Left colon (tissue), 2 donors: ENCODE results near the gene ADRA2C. TPM values are rescaled to one million over a fixed set of nuclear protein-coding genes. Genes with fewer than 3 reads are reported as not detected.

Experiments used
- ATAC-seq: fragments of 200-7000 bp; cut with Tn5 transposase; one replicate; pipeline ENCODE4 v1.9.1; 2020; ENCODE audit warnings: mild to moderate bottlenecking, moderate library complexity
- DNase-seq, 2 donors: peaks; one replicate each; pipeline ENCODE4 v3.0.0-alpha.2; 2020
- intact Hi-C, 2 donors: fragments of 100-400 bp; cut with DNase I in 1 of 2; cut with micrococcal nuclease in 1 of 2; formaldehyde crosslinking; loops; one replicate each; pipeline versions ENCODE4 v1.11.2 to v1.14.0; 2022; cut with DNase I, micrococcal nuclease
- total RNA-seq, 2 donors: library from RNA; stranded (reverse); fragmentation: NEBNext Ultra II Directional; extraction: Animal tissue kit (Norgen Biotek cat#: 25700); gene quantifications; one replicate each; pipeline ENCODE4 v1.2.1, GENCODE V29; 2021
- donor health status: DM: no; HTN: no; CAD: no.
- donor health status: DM: yes; HTN: yes; CAD: no.

ADRA2C gene
- total RNA-seq, 2 donors from 2014 or later = 0.84 to 0.92 TPM

GRCh38 chr4:3730422-3731190, 35.6 kb upstream of the ADRA2C start:
- ATAC-seq (no peak), DNase-seq (no peak)
- intact Hi-C loops = no loop called here

GRCh38 chr4:3732076-3733028, 33.8 kb upstream of the ADRA2C start:
- ATAC-seq (no peak), DNase-seq (no peak)
- intact Hi-C loops = no loop called here

GRCh38 chr4:3733195-3733594, 33.0 kb upstream of the ADRA2C start:
- no peak for DNase-seq
- intact Hi-C loops = no loop called here
- no peak for ATAC-seq

GRCh38 chr4:3735196-3735595, 31.0 kb upstream of the ADRA2C start:
- ATAC-seq (no peak), DNase-seq (no peak)
- intact Hi-C loops = no loop called here

DNA sequence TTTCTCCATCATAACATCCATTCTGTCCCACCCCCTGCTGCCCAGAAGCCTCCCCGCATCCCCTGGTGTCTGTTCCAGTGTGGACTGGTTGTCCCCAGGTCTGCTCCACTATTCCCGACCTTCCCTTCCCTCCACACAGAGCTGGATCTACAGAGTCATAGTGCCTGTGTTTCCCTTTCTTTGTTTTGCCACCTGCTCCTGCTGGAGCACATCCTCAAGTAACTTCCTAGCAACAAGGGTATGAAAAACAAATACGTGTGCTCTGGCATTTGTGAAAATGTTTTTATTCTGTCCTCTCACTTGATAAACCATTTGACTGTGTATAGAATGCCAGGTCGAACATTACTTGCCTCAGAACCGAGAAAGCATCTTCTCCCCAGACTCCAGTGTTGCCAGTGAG, 29.9 kb upstream of the ADRA2C start:
- DNase-seq (no peak), ATAC-seq (no peak)
- intact Hi-C loops = no loop called here

GRCh38 chr4:3736806-3737205, 29.4 kb upstream of the ADRA2C start:
- intact Hi-C loops = no loop called here
- DNase-seq (no peak), ATAC-seq (no peak)

GRCh38 chr4:3739577-3739976, 26.6 kb upstream of the ADRA2C start:
- ATAC-seq (no peak), DNase-seq (no peak)
- intact Hi-C loops = no loop called here

DNA sequence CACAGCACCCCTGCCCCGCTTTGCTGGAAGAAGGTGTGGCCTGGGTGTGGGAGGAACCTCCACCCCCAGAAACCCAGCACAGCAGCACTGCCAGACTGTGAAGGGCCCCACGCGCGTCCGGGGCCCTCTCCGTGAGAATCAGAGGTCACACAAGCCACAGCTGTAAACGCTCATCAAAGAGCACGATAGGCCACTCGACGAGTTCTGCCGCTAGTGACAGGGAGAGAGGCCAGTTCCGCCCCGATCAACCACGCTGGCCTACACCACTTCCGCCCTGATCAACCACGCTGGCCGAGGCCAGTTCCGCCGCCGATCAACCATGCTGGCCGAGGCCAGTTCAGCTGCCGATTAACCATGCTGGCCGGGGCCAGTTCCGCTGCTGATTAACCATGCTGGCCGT, 25.9 kb upstream of the ADRA2C start:
- no peak for ATAC-seq
- no peak for DNase-seq
- intact Hi-C loops = no loop called here

DNA sequence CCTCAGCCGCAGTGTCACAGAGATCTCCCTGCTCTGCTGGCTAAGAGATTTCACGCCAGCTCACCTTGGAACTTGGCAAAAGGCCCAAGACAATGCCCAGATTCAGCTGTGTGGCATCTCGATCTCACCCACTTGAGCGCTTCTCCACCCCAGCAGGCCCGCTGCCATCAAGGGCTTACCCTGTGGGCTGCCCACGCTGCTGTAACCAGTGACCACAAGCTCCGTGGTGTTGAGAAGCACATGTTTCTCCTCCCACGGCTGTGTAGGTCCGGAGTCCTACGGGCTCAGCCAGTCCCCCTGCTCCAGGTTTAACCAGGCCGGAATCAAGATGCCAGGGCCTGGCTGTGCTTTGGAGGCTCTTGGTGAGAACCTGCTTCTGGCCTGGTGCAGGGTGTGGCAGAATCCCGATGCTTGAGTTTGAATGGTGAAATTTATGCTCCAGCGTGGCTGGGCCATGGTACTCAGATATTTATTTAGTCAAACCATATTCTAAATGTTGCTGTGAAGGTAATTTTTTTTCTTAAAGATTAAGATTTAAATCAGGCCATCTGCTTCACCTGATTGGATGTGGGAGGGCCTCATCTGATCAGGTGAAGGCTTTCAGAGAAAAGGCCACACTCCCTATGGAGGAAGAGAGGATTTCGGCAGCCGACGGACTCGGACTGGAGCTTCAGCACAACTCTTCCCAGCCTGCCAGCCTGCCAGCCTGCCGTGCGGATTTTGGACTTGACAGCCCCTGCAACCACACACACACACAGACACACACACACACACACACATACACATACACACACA, 24.8 kb upstream of the ADRA2C start:
- intact Hi-C loops = no loop called here
- DNase-seq (no peak), ATAC-seq (no peak)

DNA sequence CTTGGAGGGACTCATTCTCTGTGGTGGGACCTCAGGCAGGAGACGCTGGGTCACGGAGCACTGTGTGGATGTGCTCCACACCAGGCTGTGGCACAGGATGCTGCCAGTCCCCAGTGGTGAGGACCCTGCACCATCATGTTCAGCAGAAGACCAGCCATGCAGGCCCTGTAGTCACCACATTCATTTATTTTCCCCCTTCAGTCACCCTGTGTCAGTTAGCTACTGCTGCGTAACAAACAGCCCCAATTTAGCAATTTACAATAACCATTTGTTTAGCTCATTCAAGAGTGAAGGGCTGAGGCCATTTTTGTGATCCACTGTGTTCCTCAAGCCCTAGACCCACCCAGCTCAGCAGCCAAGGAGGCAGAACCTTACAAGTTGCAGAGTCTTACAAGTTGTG, 23.6 kb upstream of the ADRA2C start:
- DNase-seq (no peak), ATAC-seq (no peak)
- intact Hi-C loops = no loop called here

GRCh38 chr4:3744232-3744631, 22.0 kb upstream of the ADRA2C start:
- ATAC-seq (no peak), DNase-seq (no peak)
- intact Hi-C loops = no loop called here

DNA sequence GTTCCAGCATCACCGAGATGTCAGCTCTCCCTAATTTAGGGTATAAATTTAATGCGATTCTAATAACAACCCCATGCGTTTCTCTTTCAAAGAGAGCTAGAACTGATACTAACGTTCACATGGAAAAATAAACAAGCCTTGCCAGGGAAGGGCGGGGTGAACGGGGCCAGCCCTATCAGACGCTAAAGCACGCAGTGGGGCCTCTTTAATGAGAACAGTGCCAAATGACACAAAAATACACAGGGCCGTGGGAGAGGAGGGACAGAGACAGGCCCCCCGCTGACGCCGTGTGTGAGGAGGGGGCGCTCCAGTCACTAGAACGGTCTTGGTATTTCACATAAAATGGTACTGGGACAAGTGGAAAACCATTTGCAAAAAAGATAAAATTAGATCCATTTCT, 21.3 kb upstream of the ADRA2C start:
- DNase-seq (no peak), ATAC-seq (no peak)
- intact Hi-C loops = no loop called here

- intact Hi-C loops = no loop called here
- DNase-seq (no peak), ATAC-seq (no peak)
Measured at GRCh38 chr4:3745886-3746656, 20.1 kb upstream of the ADRA2C start.

DNA sequence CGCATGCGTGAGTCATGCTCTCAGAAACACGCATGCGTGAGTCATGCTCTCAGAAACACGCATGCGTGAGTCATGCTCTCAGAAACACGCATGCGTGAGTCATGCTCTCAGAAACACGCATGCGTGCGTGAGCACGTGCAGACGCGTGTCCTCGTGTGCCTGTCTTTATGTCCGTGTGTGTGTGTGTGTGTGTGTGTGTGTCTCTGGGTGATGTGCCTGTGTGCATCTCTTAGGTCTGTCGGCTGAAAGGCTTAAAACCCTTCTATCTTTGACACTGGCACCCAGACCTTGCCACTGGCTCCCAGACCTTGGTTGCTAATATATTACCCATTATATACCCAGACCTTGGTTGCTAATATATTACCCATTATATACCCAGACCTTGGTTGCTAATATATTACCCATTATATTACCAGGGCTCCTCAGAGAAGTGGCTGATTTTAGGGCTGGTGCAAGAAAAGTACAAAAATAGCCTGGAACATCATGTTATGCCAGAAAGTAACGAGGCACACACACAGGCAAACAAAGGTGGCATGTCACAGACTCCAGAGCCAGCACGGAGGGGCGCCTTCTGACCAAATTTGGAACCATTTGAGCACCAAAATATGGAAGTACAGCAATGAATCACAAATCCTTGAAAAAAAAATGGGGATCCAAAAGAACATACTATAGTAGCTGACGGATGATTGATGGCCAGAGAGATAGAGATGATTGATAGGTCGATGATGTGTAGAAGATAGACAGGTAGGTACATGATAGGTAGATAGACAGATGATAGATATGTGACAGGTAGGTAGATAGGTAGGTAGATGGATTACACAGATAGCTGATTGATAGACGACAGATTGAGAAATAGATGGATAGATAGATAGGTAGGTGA, 19.2 kb upstream of the ADRA2C start:
- no peak for ATAC-seq
- intact Hi-C loops = no loop called here
- no peak for DNase-seq

DNA sequence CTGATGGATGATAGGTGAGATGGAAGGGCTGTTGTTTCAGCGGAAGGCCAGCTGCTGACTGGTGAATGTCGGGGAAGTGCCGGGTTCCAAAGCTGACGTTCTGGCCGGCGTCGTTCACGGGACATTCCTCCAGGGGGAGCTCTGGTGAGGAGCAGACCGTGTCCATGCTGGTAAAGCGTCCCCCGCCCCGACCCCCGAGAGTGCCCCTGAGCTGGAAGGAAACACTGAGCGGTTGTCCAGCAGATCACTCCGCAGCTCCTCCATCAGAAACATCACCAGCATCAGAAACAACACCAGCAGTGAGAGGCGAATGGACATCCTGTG, 18.6 kb upstream of the ADRA2C start:
- no peak for DNase-seq
- no peak for ATAC-seq
- intact Hi-C loops = no loop called here

DNA sequence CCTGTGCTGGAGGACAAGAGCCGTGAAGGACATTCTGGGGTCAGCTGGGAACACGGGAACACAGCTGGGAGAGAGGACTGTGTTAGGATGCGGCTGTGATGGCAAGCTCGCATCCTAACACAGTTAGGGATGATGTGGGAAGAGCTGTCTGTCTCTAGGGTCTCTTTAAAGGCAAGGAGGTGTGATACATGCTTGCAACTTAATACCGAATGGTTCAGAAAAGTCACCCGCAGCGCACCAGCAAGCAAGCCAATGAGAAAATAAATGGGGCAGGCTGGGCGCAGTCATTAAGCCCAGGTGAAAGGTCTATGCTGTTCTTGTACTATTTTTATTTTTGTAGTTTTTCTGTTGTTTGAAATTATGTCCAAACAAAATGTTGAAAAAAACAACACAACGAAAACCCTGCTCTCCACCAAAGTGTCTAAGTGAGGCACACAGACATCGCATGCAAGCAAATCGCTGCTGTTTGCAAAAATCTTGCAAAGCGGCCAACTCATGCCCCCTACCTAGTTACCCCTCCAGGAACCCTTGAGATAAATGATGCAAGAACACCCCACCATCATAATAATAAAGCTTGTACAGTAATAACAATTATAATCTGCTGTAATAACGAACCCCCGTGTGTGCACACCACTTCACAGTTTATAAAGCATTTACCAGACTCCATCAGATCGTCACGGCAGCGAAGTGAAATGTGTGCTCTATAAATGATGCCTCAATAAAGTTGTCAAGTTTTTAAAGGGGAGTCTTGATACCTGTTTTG, 17.9 kb upstream of the ADRA2C start:
- no peak for ATAC-seq
- intact Hi-C loops = no loop called here
- no peak for DNase-seq

DNA sequence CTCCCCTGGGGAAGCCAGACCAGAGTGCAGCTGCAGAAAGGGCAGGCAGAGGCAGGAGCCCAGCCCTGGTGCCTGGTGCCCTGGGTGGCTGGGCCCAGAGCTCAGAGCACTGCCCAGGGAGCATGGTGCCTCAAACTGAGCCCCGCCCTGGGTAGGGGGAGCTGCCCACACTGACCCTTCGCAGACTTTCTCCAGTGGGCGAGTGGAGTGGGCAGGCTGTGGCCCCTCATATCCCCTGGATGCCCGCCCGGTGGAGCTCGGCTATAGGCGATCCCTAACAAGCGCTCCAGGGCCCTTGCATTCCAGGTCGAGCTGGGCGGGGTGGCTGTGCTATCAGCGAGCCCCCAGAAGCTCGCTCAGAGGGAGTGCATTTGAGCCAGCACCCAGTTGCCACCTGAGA, 17.1 kb upstream of the ADRA2C start:
- no peak for DNase-seq
- intact Hi-C loops = no loop called here
- ATAC-seq = no peak
